Ramos (cell line): ENCODE results near the gene ALS2.
"Not testable (repeated sequence)": the region's sequence is repeated elsewhere in the genome, so short reads cannot be mapped to it uniquely, and the experiment has no call there.

ENCODE experiments used
- in situ Hi-C: fragments of 300-500 bp; cut with MboI; formaldehyde crosslinking; loops from one replicate; pipeline ENCODE4 v1.14.3; 2022; ENCODE audit warnings: low sequenced_read_pairs; ENCODE audit not compliant: unreplicated experiment

Gene ALS2

GRCh38 chr2:201780674-201781493 lies at the start of gene ALS2:
Gene ALS2, minus strand, starts transcription at chr2:201780933. Its CDS starts 12,048 bp downstream, at chr2:201768885.
- in situ Hi-C loops = no loop called here

GRCh38 chr2:201828220-201828619 lies 47.5 kb upstream of the ALS2 start:
- in situ Hi-C loops = no loop called here

GRCh38 chr2:201827621-201828020 lies 46.9 kb upstream of the ALS2 start:
- in situ Hi-C loops = no loop called here

- in situ Hi-C loops = no loop called here
Observed at GRCh38 chr2:201824212-201824611, 43.5 kb upstream of the ALS2 start.

GRCh38 chr2:201821080-201821479 lies 40.3 kb upstream of the ALS2 start:
- in situ Hi-C loops = no loop called here

GRCh38 chr2:201820383-201821007 lies 39.8 kb upstream of the ALS2 start:
- in situ Hi-C loops = no loop called here

GRCh38 chr2:201816657-201817575 lies 36.2 kb upstream of the ALS2 start:
- in situ Hi-C loops = no loop called here

- in situ Hi-C loops = no loop called here
Observed at GRCh38 chr2:201813996-201814760, 33.4 kb upstream of the ALS2 start.

- in situ Hi-C loops = not testable (repeated sequence)
Observed at GRCh38 chr2:201810604-201811003, 29.9 kb upstream of the ALS2 start.

- in situ Hi-C loops = no loop called here
Observed at GRCh38 chr2:201809633-201810032, 28.9 kb upstream of the ALS2 start.

- in situ Hi-C loops = no loop called here
Observed at GRCh38 chr2:201808027-201808426, 27.3 kb upstream of the ALS2 start.

GRCh38 chr2:201807452-201807999 lies 26.8 kb upstream of the ALS2 start:
- in situ Hi-C loops = no loop called here

- in situ Hi-C loops = no loop called here
Observed at GRCh38 chr2:201806442-201807170, 25.9 kb upstream of the ALS2 start, which contains the start of gene CDK15. Gene CDK15, plus strand, starts transcription at chr2:201806537. Its CDS starts 128 bp downstream, at chr2:201806665.

- in situ Hi-C loops = not testable (repeated sequence)
Observed at GRCh38 chr2:201798914-201799285, 18.2 kb upstream of the ALS2 start.

- in situ Hi-C loops = no loop called here
Observed at GRCh38 chr2:201798252-201798913, 17.6 kb upstream of the ALS2 start.

- in situ Hi-C loops = no loop called here
Observed at GRCh38 chr2:201797175-201797840, 16.6 kb upstream of the ALS2 start.

- in situ Hi-C loops = no loop called here
Observed at GRCh38 chr2:201796478-201796865, 15.7 kb upstream of the ALS2 start.
